Measurements from ENCODE around the gene SETD2.

DNA sequence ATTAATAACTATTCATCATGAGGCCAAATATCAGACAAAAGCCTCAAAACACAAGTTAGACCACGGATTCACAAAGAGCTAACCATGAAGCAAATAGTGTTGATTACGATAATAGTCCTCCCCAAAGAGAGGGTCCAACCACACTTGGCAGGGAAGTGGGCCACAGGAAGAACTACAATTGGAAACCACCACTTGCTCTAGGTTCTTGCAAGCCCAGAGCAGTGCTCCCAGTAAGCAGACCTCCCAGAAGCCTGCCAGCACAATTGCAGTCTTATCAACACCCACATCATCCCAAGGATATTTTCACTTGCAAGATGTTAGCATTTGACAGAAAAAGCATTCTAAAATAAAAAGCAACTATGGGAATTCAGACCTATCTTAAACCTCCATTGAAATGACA, 11.3 kb downstream of the SETD2 start:
- TF ChIP-seq, protein P1, sequence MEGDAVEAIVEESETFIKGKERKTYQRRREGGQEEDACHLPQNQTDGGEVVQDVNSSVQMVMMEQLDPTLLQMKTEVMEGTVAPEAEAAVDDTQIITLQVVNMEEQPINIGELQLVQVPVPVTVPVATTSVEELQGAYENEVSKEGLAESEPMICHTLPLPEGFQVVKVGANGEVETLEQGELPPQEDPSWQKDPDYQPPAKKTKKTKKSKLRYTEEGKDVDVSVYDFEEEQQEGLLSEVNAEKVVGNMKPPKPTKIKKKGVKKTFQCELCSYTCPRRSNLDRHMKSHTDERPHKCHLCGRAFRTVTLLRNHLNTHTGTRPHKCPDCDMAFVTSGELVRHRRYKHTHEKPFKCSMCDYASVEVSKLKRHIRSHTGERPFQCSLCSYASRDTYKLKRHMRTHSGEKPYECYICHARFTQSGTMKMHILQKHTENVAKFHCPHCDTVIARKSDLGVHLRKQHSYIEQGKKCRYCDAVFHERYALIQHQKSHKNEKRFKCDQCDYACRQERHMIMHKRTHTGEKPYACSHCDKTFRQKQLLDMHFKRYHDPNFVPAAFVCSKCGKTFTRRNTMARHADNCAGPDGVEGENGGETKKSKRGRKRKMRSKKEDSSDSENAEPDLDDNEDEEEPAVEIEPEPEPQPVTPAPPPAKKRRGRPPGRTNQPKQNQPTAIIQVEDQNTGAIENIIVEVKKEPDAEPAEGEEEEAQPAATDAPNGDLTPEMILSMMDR (IDR thresholded peaks at IDR 0.05) = no peak
- TF ChIP-seq POLR2AphosphoS5 (IDR thresholded peaks at IDR 0.05) (no peak), POLR2A (IDR thresholded peaks at IDR 0.05) (no peak)

Data from stomach (tissue), 4 donors.